Liver (tissue), 9 donors: Measurements from ENCODE around the gene COPZ2. TPM values are rescaled to one million over a fixed set of nuclear protein-coding genes. Genes with fewer than 3 reads are reported as not detected.

Source experiments
- DNase-seq: peaks from one replicate; pipeline ENCODE4 v3.0.0-alpha.2; 2017; ENCODE audit warnings: low spot score
- H3K27ac ChIP-seq, 2 donors: one replicate each; pipeline ENCODE4 v1.7.0; 2013; ENCODE audit warnings: inconsistent platforms in 2 of 2, low read length in 2 of 2, control low read depth in 1 of 2, low read depth in 1 of 2, mild to moderate bottlenecking in 1 of 2
- H3K27me3 ChIP-seq, 4 donors: one replicate each; pipeline versions ENCODE4 v1.6.1 to v1.7.0; 2013; ENCODE audit warnings: low read length in 3 of 4, inconsistent platforms in 1 of 4, mild to moderate bottlenecking in 1 of 4, moderate library complexity in 1 of 4; ENCODE audit not compliant: control insufficient read depth in 4 of 4, insufficient read depth in 4 of 4
- H3K36me3 ChIP-seq, 4 donors: one replicate each; pipeline versions ENCODE4 v1.6.1 to v1.7.0; 2013; ENCODE audit warnings: low read length in 3 of 4, mild to moderate bottlenecking in 3 of 4, low read depth in 1 of 4, moderate library complexity in 1 of 4; ENCODE audit not compliant: control insufficient read depth in 4 of 4, insufficient read depth in 3 of 4
- H3K4me1 ChIP-seq, 4 donors: one replicate each; pipeline versions ENCODE4 v1.6.1 to v1.7.0; 2013; ENCODE audit warnings: low read length in 3 of 4, mild to moderate bottlenecking in 3 of 4, moderate library complexity in 1 of 4; ENCODE audit not compliant: control insufficient read depth in 4 of 4, insufficient read depth in 4 of 4
- H3K4me3 ChIP-seq, 3 donors: one replicate each; pipeline versions ENCODE4 v1.6.1 to v1.7.0; 2013; ENCODE audit warnings: low read length in 3 of 3, control low read depth in 1 of 3, low read depth in 1 of 3, mild to moderate bottlenecking in 1 of 3
- H3K9ac ChIP-seq, 2 donors: one replicate each; pipeline ENCODE4 v1.7.0; 2013; ENCODE audit warnings: low read length in 2 of 2, mild to moderate bottlenecking in 2 of 2, moderate library complexity in 2 of 2, control low read depth in 1 of 2, low read depth in 1 of 2
- H3K9me3 ChIP-seq, 4 donors: one replicate each; pipeline versions ENCODE4 v1.6.1 to v1.7.0; 2013; ENCODE audit warnings: low read length in 3 of 4; ENCODE audit not compliant: control insufficient read depth in 4 of 4
- ATF3 ChIP-seq: IDR thresholded peaks from 2 replicates; pipeline ENCODE4 v1.6.1; 2016; ENCODE audit warnings: antibody characterized with exemption
- CTCF ChIP-seq: fragments of 150-350 bp; IDR thresholded peaks from 2 replicates; pipeline ENCODE4 v1.5.1; 2017; ENCODE audit warnings: improper control_type of control experiment, low read depth, low read length; ENCODE audit not compliant: missing input control
- EGR1 ChIP-seq, 2 donors: IDR thresholded peaks; 2 replicates each; pipeline ENCODE4 v1.6.1; 2016 to 2018; ENCODE audit warnings: antibody characterized with exemption in 2 of 2, low read depth in 2 of 2
- FOXA1 ChIP-seq: IDR thresholded peaks from 2 replicates; pipeline ENCODE4 v1.6.1; 2016; ENCODE audit warnings: antibody characterized with exemption
- GABPA ChIP-seq, 2 donors: IDR thresholded peaks in 1 of 2; conservative IDR thresholded peaks in 1 of 2; 2 replicates each; pipeline ENCODE4 v1.6.1; 2016; ENCODE audit warnings: antibody characterized with exemption in 2 of 2, mild to moderate bottlenecking in 1 of 2, moderate library complexity in 1 of 2
- HNF4A ChIP-seq, 2 donors: conservative IDR thresholded peaks; 2 replicates each; pipeline ENCODE4 v1.6.1; 2016; ENCODE audit warnings: antibody characterized with exemption in 2 of 2, mild to moderate bottlenecking in 2 of 2
- HNF4G ChIP-seq: IDR thresholded peaks from 2 replicates; pipeline ENCODE4 v1.6.1; 2016; ENCODE audit warnings: antibody characterized with exemption
- MAX ChIP-seq: IDR thresholded peaks from 2 replicates; pipeline ENCODE4 v1.6.1; 2016; ENCODE audit warnings: antibody characterized with exemption
- NR2F2 ChIP-seq: IDR thresholded peaks from 2 replicates; pipeline ENCODE4 v1.6.1; 2016; ENCODE audit warnings: antibody characterized with exemption
- RAD21 ChIP-seq, 2 donors: IDR thresholded peaks; 2 replicates each; pipeline ENCODE4 v1.6.1; 2016; ENCODE audit warnings: antibody characterized with exemption in 2 of 2, mild to moderate bottlenecking in 2 of 2
- REST ChIP-seq: IDR thresholded peaks from 2 replicates; pipeline ENCODE4 v1.6.1; 2016; ENCODE audit warnings: antibody characterized with exemption, mild to moderate bottlenecking
- RXRA ChIP-seq, 2 donors: IDR thresholded peaks; 2 replicates each; pipeline ENCODE4 v1.6.1; 2017 to 2018; ENCODE audit warnings: antibody characterized with exemption in 2 of 2, mild to moderate bottlenecking in 1 of 2
- TAF1 ChIP-seq: conservative IDR thresholded peaks from 2 replicates; pipeline ENCODE4 v1.6.1; 2016; ENCODE audit warnings: antibody characterized with exemption, mild to moderate bottlenecking
- YY1 ChIP-seq: IDR thresholded peaks from 2 replicates; pipeline ENCODE4 v1.6.1; 2016; ENCODE audit warnings: antibody characterized with exemption, mild to moderate bottlenecking
- WGBS: extraction: QIAGEN DNeasy Blood & Tissue Kit; methylation state at CpG from one replicate; pipeline ENCODE4 v1.1.7; 2013; 5-methylcytosine and 5-hydroxymethylcytosine counted together
- polyA plus RNA-seq, 2 donors: library from polyadenylated mRNA; stranded (reverse) in 1 of 2; unstranded in 1 of 2; fragments of 200-250 nt in 1 of 2; fragments of >200 nt in 1 of 2; fragmentation: Nextera tagmentation in 1 of 2; extraction: Ambion mirVana in 1 of 2; gene quantifications; one replicate each; pipeline versions ENCODE4 v1.2.1 to v1.2.3, GENCODE V29; 2013 to 2015
- total RNA-seq, 2 donors: library from RNA; depleted of rRNA; stranded (reverse); fragments of >200 nt; gene quantifications; one replicate each; pipeline ENCODE4 v1.2.3, GENCODE V29; 2014
- donor health status: healthy.
- donor health status: healthy.
- donor health status: healthy.
- donor health status: healthy.
- donor health status: healthy.

The COPZ2 gene
- total and polyA plus RNA-seq, 4 donors: 2.6 to 38.1 (median 17.8) TPM

- DNase-seq: no peak
- peak overlapping the region; percentile 93 to 99 for H3K27ac ChIP-seq
- H3K27me3 ChIP-seq: no peaks in the 10 kb centered on the region
- peak overlapping the region in 1 of 2 donors; percentile 27 for H3K9ac ChIP-seq
- WGBS: 61% methylated on average over 10 of the region's 10 CpGs
- TF ChIP-seq RXRA (IDR thresholded peaks at IDR 0.05) (no peak), HNF4A (conservative IDR thresholded peaks at IDR 0.05) (no peak), FOXA1 (no peak), ATF3 (no peak), MAX (no peak), REST (no peak), CTCF (no peak), HNF4G (no peak), EGR1 (IDR thresholded peaks at IDR 0.05; ENCODE audit: low read depth in 2 of 2) (no peak)
- peaks cover 31 to 70% (median 58%) of the 10 kb centered on the region in 4 donors for H3K4me1 ChIP-seq
- H3K36me3 ChIP-seq: peaks cover 0 to 4% (median 2%) of the 10 kb centered on the region in 4 donors
- peak overlapping the region in 1 of 3 donors; percentile 2 for H3K4me3 ChIP-seq
- no peaks in the 10 kb centered on the region for H3K9me3 ChIP-seq
These were observed 13.7 kb upstream of the COPZ2 start for GRCh38 chr17:48051283-48051682.

- peaks cover 0 to 4% (median 0%) of the 10 kb centered on the region in 4 donors for H3K36me3 ChIP-seq
- H3K9me3 ChIP-seq: no peaks in the 10 kb centered on the region
- peak overlapping the region; percentile 79 to 98 for H3K9ac ChIP-seq
- no peaks in the 10 kb centered on the region for H3K27me3 ChIP-seq
- peaks cover 24 to 53% (median 41%) of the 10 kb centered on the region in 4 donors for H3K4me1 ChIP-seq
- TF ChIP-seq HNF4A (conservative IDR thresholded peaks at IDR 0.05): peak; percentile 75 to 79
- TF ChIP-seq ATF3: no peak
- TF ChIP-seq YY1: no peak
- no peak for TF ChIP-seq MAX
- TF ChIP-seq EGR1 (IDR thresholded peaks at IDR 0.05; ENCODE audit: low read depth in 2 of 2): no peak
- TF ChIP-seq HNF4G: no peak
- peak; percentile 88 for TF ChIP-seq REST
- TF ChIP-seq TAF1: peak; percentile 92
- peak in 1 of 2 donors; percentile 3 for TF ChIP-seq GABPA (IDR thresholded peaks at IDR 0.05 in 1 of 2, conservative IDR thresholded peaks at IDR 0.05 in 1 of 2)
- peak; percentile 50 to 68 for TF ChIP-seq RXRA (IDR thresholded peaks at IDR 0.05)
- peak; percentile 65 for TF ChIP-seq NR2F2
- no peak for TF ChIP-seq RAD21 (IDR thresholded peaks at IDR 0.05)
- TF ChIP-seq FOXA1: no peak
- peak overlapping the region; percentile 73 to 92 (median 86) for H3K4me3 ChIP-seq
- H3K27ac ChIP-seq: peak overlapping the region; percentile 93 to 99
- DNase-seq: peak; percentile 89
- WGBS: under 1% methylated on average over 53 of the region's 53 CpGs
These were observed 11.0 kb upstream of the COPZ2 start for GRCh38 chr17:48048384-48049126.
